CD14-positive monocyte (primary cell): Measurements from ENCODE around the gene TAS2R7. TPM values are rescaled to one million over a fixed set of nuclear protein-coding genes. Genes with fewer than 3 reads are reported as not detected.

Source experiments
- DNase-seq, 3 donors: peaks; one replicate each; pipeline ENCODE4 v3.0.0-alpha.2; 2011 to 2022
- H2AFZ ChIP-seq: 2 replicates; pipeline ENCODE4 v1.6.0; 2012; ENCODE audit warnings: mild to moderate bottlenecking, low read depth, low read length, inconsistent platforms; ENCODE audit not compliant: insufficient read depth, poor library complexity, severe bottlenecking
- H3K27ac ChIP-seq, 2 donors: 1 replicate in 1 of 2; 2 replicates in 1 of 2; pipeline ENCODE4 v1.5.1; 2012 to 2013; ENCODE audit warnings: low read length in 2 of 2, control low read depth in 1 of 2, inconsistent platforms in 1 of 2, low read depth in 1 of 2, mild to moderate bottlenecking in 1 of 2
- H3K27me3 ChIP-seq, 2 donors: one replicate each; pipeline versions ENCODE4 v1.6.0 to v1.6.1; 2011 to 2013; ENCODE audit warnings: low read length in 2 of 2; ENCODE audit not compliant: control insufficient read depth in 2 of 2, insufficient read depth in 2 of 2
- H3K36me3 ChIP-seq, 2 donors: replicated peaks in 1 of 2; 1 replicate in 1 of 2; 2 replicates in 1 of 2; pipeline versions ENCODE4 v1.5.1 to v1.6.1; 2012 to 2013; ENCODE audit warnings: low read length in 2 of 2, control low read depth in 1 of 2, inconsistent platforms in 1 of 2, mild to moderate bottlenecking in 1 of 2; ENCODE audit not compliant: insufficient read depth in 2 of 2, control insufficient read depth in 1 of 2
- H3K4me1 ChIP-seq, 2 donors: 1 replicate in 1 of 2; 2 replicates in 1 of 2; pipeline versions ENCODE4 v1.5.1 to v1.6.1; 2012 to 2013; ENCODE audit warnings: low read length in 2 of 2, control low read depth in 1 of 2, inconsistent platforms in 1 of 2, mild to moderate bottlenecking in 1 of 2, moderate library complexity in 1 of 2; ENCODE audit not compliant: insufficient read depth in 2 of 2, control insufficient read depth in 1 of 2
- H3K4me2 ChIP-seq: replicated peaks from 2 replicates; pipeline ENCODE3; 2012; ENCODE audit warnings: low read length, moderate library complexity, mild to moderate bottlenecking; ENCODE audit not compliant: poor library complexity, severe bottlenecking; ENCODE audit errors: extremely low read depth
- H3K4me3 ChIP-seq, 3 experiments: fragments of 200-600 bp in 1 of 3; sonication (generic) in 1 of 3; replicated peaks in 1 of 3; 1 replicate in 2 of 3; 2 replicates in 1 of 3; pipeline ENCODE4 v1.5.1; 2011 to 2013; ENCODE audit warnings: low read length in 3 of 3, mild to moderate bottlenecking in 3 of 3, control low read depth in 2 of 3, low read depth in 2 of 3, inconsistent platforms in 1 of 3, moderate library complexity in 1 of 3
- H3K79me2 ChIP-seq: 2 replicates; pipeline ENCODE4 v1.6.0; 2012; ENCODE audit warnings: mild to moderate bottlenecking, control low read depth, inconsistent platforms, low read length, moderate library complexity; ENCODE audit not compliant: insufficient read depth
- H3K9ac ChIP-seq: 2 replicates; pipeline ENCODE4 v1.6.0; 2017; ENCODE audit warnings: low read length, mild to moderate bottlenecking; ENCODE audit not compliant: insufficient read depth, poor library complexity, severe bottlenecking
- H3K9me3 ChIP-seq, 2 donors: replicated peaks in 1 of 2; 1 replicate in 1 of 2; 2 replicates in 1 of 2; pipeline versions ENCODE4 v1.5.1 to v1.6.1; 2012 to 2013; ENCODE audit warnings: low read length in 2 of 2, control low read depth in 1 of 2; ENCODE audit not compliant: control insufficient read depth in 1 of 2, insufficient read depth in 1 of 2
- H4K20me1 ChIP-seq: 2 replicates; pipeline ENCODE4 v1.6.0; 2012; ENCODE audit warnings: mild to moderate bottlenecking, low read length, control low read depth, moderate library complexity; ENCODE audit not compliant: insufficient read depth
- H3K27ac Mint-ChIP-seq, 7 donors: one replicate each; pipeline ENCODE4 v1.8.0; 2020; ENCODE audit warnings: mild to moderate bottlenecking in 7 of 7, mixed read lengths in 7 of 7, moderate library complexity in 6 of 7, inconsistent platforms in 2 of 7
- H3K27me3 Mint-ChIP-seq, 3 donors: one replicate each; pipeline ENCODE4 v1.8.0; 2021 to 2022; ENCODE audit warnings: low read depth in 3 of 3, mild to moderate bottlenecking in 3 of 3, mixed read lengths in 3 of 3, moderate library complexity in 3 of 3, inconsistent platforms in 1 of 3
- H3K36me3 Mint-ChIP-seq, 2 donors: one replicate each; pipeline ENCODE4 v1.8.0; 2020; ENCODE audit warnings: mixed read lengths in 2 of 2, inconsistent platforms in 1 of 2, mild to moderate bottlenecking in 1 of 2
- H3K4me1 Mint-ChIP-seq: one replicate; pipeline ENCODE4 v1.8.0; 2020; ENCODE audit warnings: mild to moderate bottlenecking, mixed read lengths
- H3K4me3 Mint-ChIP-seq, 2 donors: one replicate each; pipeline ENCODE4 v1.8.0; 2020; ENCODE audit warnings: mild to moderate bottlenecking in 2 of 2, mixed read lengths in 2 of 2, moderate library complexity in 1 of 2
- H3K9me3 Mint-ChIP-seq, 7 donors: one replicate each; pipeline ENCODE4 v1.8.0; 2020 to 2022; ENCODE audit warnings: mixed read lengths in 7 of 7, mild to moderate bottlenecking in 6 of 7, moderate library complexity in 6 of 7, inconsistent platforms in 2 of 7
- CTCF ChIP-seq: fragments of 200-600 bp; IDR thresholded peaks from one replicate; pipeline ENCODE4 v1.8.0; 2022; ENCODE audit warnings: antibody characterized with exemption, mild to moderate bottlenecking
- WGBS: methylation state at CpG from one replicate; pipeline ENCODE4 v1.1.5; 2013; ENCODE audit warnings: missing lambda C conversion rate; ENCODE audit not compliant: insufficient coverage; 5-methylcytosine and 5-hydroxymethylcytosine counted together
- intact Hi-C, 2 donors: fragments of 100-400 bp; cut with micrococcal nuclease; formaldehyde crosslinking; loops; one replicate each; pipeline versions ENCODE4 v1.15.0 to v1.15.1; 2023
- polyA plus RNA-seq, 3 donors: library from polyadenylated mRNA; depleted of rRNA in 1 of 3; unstranded in 2 of 3; stranded (reverse) in 1 of 3; fragments of 300-500 nt in 2 of 3; fragments of >200 nt in 1 of 3; fragmentation: Illumina TruSeq in 2 of 3; gene quantifications; 1 replicate in 2 of 3; 2 replicates in 1 of 3; pipeline ENCODE4 v1.2.3, GENCODE V29; 2012 to 2021

TAS2R7 gene
- polyA plus RNA-seq, 3 donors = not detected

- H3K4me1 ChIP-seq = no peaks in the 10 kb centered on the region
- WGBS = 100% methylated on average over 1 of the region's 2 CpGs
- Mint-ChIP-seq H3K27ac (no peak overlapping the region), H3K36me3 (peaks cover 5 to 13% of the 10 kb centered on the region in 2 donors), H3K4me3 (no peak overlapping the region), H3K9me3 (peaks cover 0 to 6% (median 2%) of the 10 kb centered on the region in 7 donors), H3K27me3 (no peaks in the 10 kb centered on the region), H3K4me1 (no peaks in the 10 kb centered on the region)
- no peaks in the 10 kb centered on the region for H4K20me1 ChIP-seq
- no peak overlapping the region for H3K9ac ChIP-seq
- no peak for DNase-seq
- no peak overlapping the region for H2AFZ ChIP-seq
- H3K79me2 ChIP-seq = no peaks in the 10 kb centered on the region
- H3K27ac ChIP-seq = no peak overlapping the region
- no peak overlapping the region for H3K4me2 ChIP-seq
- no peaks in the 10 kb centered on the region for H3K27me3 ChIP-seq
- intact Hi-C loops = no loop called here
- H3K4me3 ChIP-seq = no peak overlapping the region
- no peaks in the 10 kb centered on the region for H3K9me3 ChIP-seq
- H3K36me3 ChIP-seq = no peaks in the 10 kb centered on the region
- no peak for TF ChIP-seq CTCF
Observed at GRCh38 chr12:10842862-10843261, 40.4 kb upstream of the TAS2R7 start.

- H3K4me3 Mint-ChIP-seq = no peak overlapping the region
- no peak overlapping the region for H3K4me3 ChIP-seq
Observed at GRCh38 chr12:10838461-10838860, 36.0 kb upstream of the TAS2R7 start.

More at GRCh38 chr12:10838461-10838860, 36.0 kb upstream of the TAS2R7 start:
- Histone ChIP-seq H3K36me3 (no peaks in the 10 kb centered on the region), H3K79me2 (no peaks in the 10 kb centered on the region), H3K4me2 (no peak overlapping the region), H3K9me3 (no peaks in the 10 kb centered on the region), H3K4me1 (no peaks in the 10 kb centered on the region), H3K27ac (no peak overlapping the region), H3K9ac (no peak overlapping the region), H2AFZ (no peak overlapping the region), H3K27me3 (no peaks in the 10 kb centered on the region), H4K20me1 (no peaks in the 10 kb centered on the region)
- TF ChIP-seq CTCF = no peak
- Mint-ChIP-seq H3K27me3 (no peaks in the 10 kb centered on the region), H3K4me1 (no peaks in the 10 kb centered on the region), H3K36me3 (no peaks in the 10 kb centered on the region), H3K9me3 (peaks cover 0 to 10% (median 2%) of the 10 kb centered on the region in 7 donors), H3K27ac (no peak overlapping the region)
- WGBS = no CpG with 5 or more reads among the region's 3 CpGs
- DNase-seq = no peak
- intact Hi-C loops = no loop called here
